ENCODE data around the gene RTN4RL2. TPM values are rescaled to one million over a fixed set of nuclear protein-coding genes. Genes with fewer than 3 reads are reported as not detected.
A peak's percentile ranks its signal among the peaks of the same experiment; 100 is the strongest.

The RTN4RL2 gene
- total RNA-seq, 1 experiment from 2014 or later: 5.5 TPM

DNA sequence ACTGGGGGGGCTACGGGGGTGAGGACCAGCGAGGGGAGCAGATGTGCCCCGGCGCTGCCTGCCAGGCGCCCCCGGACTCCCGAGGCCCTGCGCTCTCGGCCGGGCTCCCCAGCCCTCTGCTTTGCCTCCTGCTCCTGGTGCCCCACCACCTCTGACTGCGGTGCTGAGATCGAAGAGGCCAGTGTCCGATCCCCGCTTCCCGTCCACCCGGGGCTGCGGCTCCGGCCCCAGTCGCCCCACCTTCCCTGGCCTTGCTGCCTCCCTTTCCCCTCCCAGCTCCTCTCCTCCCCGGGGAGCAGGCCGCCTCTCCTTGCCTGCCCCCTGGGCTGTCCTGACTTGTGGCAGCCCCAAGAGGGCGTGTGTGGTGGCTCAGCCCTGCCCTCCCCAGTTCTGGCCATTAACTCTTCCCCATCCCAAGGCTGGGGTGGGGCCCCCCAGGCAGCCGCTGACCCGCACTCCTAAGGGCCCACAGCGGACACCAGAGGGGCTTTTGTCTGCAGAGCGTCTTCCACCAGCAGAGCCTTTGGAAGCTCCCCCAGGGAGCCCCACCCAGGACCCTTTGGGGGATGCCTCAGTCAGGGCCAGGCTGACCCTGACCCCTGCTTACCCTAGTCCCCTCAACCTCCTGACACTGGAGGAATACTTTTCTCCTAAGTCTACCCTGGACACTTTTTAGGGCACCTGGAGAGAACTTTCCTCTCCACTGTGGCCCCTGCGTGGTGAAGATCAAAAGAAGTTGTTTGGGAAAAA, 16.6 kb downstream of the RTN4RL2 start:
- Mint-ChIP-seq H3K9me3 (ENCODE audit: unreplicated experiment) (no peaks in the 10 kb centered on the region), H3K27me3 (ENCODE audit: insufficient read depth, unreplicated experiment) (no peaks in the 10 kb centered on the region), H3K4me1 (ENCODE audit: low read depth, unreplicated experiment) (peaks cover 16% of the 10 kb centered on the region), H3K36me3 (ENCODE audit: insufficient read depth, unreplicated experiment) (peaks cover 31% of the 10 kb centered on the region), H3K27ac (ENCODE audit: unreplicated experiment) (peak overlapping the region; percentile 83), H3K4me3 (ENCODE audit: unreplicated experiment) (peak overlapping the region; percentile 87)
- intact Hi-C loops (cut with micrococcal nuclease; ENCODE audit: unreplicated experiment): loop anchor here (1.0 to 5.0 kb wide), 5 partner anchors 20 to 165 kb away; no protein-coding TSS in a partner anchor
- H3K4me1 ChIP-seq: peaks cover 5% of the 10 kb centered on the region; the same call in 1 of the 2 replicates
- POLR2A ChIA-PET: interaction anchor here (0.6 to 1.4 kb wide), 4 partner anchors 11 to 59 kb away, joined by 4 read pairs; partner anchors contain the start of gene RTN4RL2
- DNase-seq: peak; percentile 80 to 87
- TF ChIP-seq, protein P1, sequence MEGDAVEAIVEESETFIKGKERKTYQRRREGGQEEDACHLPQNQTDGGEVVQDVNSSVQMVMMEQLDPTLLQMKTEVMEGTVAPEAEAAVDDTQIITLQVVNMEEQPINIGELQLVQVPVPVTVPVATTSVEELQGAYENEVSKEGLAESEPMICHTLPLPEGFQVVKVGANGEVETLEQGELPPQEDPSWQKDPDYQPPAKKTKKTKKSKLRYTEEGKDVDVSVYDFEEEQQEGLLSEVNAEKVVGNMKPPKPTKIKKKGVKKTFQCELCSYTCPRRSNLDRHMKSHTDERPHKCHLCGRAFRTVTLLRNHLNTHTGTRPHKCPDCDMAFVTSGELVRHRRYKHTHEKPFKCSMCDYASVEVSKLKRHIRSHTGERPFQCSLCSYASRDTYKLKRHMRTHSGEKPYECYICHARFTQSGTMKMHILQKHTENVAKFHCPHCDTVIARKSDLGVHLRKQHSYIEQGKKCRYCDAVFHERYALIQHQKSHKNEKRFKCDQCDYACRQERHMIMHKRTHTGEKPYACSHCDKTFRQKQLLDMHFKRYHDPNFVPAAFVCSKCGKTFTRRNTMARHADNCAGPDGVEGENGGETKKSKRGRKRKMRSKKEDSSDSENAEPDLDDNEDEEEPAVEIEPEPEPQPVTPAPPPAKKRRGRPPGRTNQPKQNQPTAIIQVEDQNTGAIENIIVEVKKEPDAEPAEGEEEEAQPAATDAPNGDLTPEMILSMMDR (IDR thresholded peaks at IDR 0.05; ENCODE audit: insufficient read depth in 1 of 2, low read depth in 1 of 2, low read length in 1 of 2, severe bottlenecking in 1 of 2, unreplicated experiment in 1 of 2): peak; percentile 73 to 85
- no peaks in the 10 kb centered on the region for H3K9me3 ChIP-seq
- peak overlapping the region; percentile 60 for H3K4me3 ChIP-seq (ENCODE audit: low read depth, low read length)
- CTCF ChIA-PET: interaction anchor here (0.6 to 4.8 kb wide), 30 partner anchors 9 to 168 kb away, joined by 3 to 36 read pairs (median 6); partner anchors contain the start of genes RTN4RL2, SLC43A1, SSRP1 and TIMM10
- no peaks in the 10 kb centered on the region for H3K27me3 ChIP-seq (replicated peaks; ENCODE audit: control insufficient read depth, insufficient read depth, low read length)
- TSS peak; percentile 41 for BruUV-seq (replicated peaks)
- no peaks in the 10 kb centered on the region for H3K36me3 ChIP-seq (ENCODE audit: control insufficient read depth, insufficient read depth, low read length)

DNA sequence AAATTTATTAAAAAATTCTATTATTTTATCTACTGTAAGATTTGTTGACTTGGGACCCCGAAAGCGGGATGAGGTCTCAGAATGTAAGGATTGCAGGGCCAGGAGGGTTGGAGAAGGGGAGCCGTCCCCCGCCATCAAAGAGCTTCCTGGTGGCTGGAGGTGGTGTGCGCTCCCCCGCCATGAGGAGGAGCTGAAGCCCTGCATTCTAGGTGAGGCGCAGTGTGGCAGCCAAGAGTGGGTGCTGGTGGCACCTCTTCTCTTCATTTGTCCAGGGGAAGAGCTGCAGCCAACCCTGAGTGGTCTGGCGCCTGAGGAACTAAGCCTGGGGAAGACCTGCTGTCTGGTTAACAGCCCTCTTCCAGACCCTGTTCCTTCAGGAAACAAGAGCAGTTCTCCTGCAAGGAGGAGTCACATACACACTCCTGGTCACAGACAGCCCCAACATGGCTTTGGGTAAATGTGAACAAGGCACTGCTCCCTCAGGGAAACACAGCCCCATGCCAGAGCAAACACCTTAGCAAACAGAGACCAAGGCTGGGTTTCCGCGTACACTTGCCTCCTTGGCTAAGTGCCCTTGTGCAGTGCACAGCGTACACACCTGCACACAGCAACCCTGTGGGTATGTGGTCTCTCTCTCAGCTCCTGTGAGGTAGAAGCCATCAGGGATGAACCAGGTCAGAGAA, 17.3 kb downstream of the RTN4RL2 start:
- Histone ChIP-seq H3K36me3 (ENCODE audit: control insufficient read depth, insufficient read depth, low read length) (no peaks in the 10 kb centered on the region), H3K4me1 (peaks cover 5% of the 10 kb centered on the region; the same call in 1 of the 2 replicates), H3K27me3 (replicated peaks; ENCODE audit: control insufficient read depth, insufficient read depth, low read length) (no peaks in the 10 kb centered on the region), H3K4me3 (ENCODE audit: low read depth, low read length) (no peak overlapping the region), H3K9me3 (no peaks in the 10 kb centered on the region)
- Mint-ChIP-seq H3K4me3 (ENCODE audit: unreplicated experiment) (peak overlapping the region; percentile 87), H3K27me3 (ENCODE audit: insufficient read depth, unreplicated experiment) (no peaks in the 10 kb centered on the region), H3K27ac (ENCODE audit: unreplicated experiment) (peak overlapping the region; percentile 46), H3K4me1 (ENCODE audit: low read depth, unreplicated experiment) (peaks cover 16% of the 10 kb centered on the region), H3K36me3 (ENCODE audit: insufficient read depth, unreplicated experiment) (peaks cover 31% of the 10 kb centered on the region), H3K9me3 (ENCODE audit: unreplicated experiment) (no peaks in the 10 kb centered on the region)
- DNase-seq: no peak
- BruUV-seq (replicated peaks): no TSS peak
- TF ChIP-seq, protein P1 (IDR thresholded peaks at IDR 0.05; ENCODE audit: insufficient read depth in 1 of 2, low read depth in 1 of 2, low read length in 1 of 2, severe bottlenecking in 1 of 2, unreplicated experiment in 1 of 2): no peak
- ChIA-PET CTCF (interaction anchor here (0.9 to 4.8 kb wide), 11 partner anchors 8 to 164 kb away, joined by 3 to 36 read pairs (median 9); partner anchors contain the start of gene UBE2L6), POLR2A (interaction anchor here (0.9 to 1.4 kb wide), 2 partner anchors 18 to 51 kb away, joined by 4 read pairs; partner anchors contain the start of gene RTN4RL2)
- intact Hi-C loops (cut with micrococcal nuclease; ENCODE audit: unreplicated experiment): loop anchor here (1.0 to 5.0 kb wide), 4 partner anchors 50 to 165 kb away; no protein-coding TSS in a partner anchor
